C4-2B (cell line): ENCODE measurements around the gene MRPL55.

Experiments used
- H3K27ac ChIP-seq: fragments of 450-650 bp; 2 replicates; pipeline ENCODE4 v1.5.1; 2017
- CTCF ChIP-seq: fragments of 450-650 bp; conservative IDR thresholded peaks from 2 replicates; pipeline ENCODE4 v1.5.1; 2017; ENCODE audit warnings: mild to moderate bottlenecking
- ZFX ChIP-seq: fragments of 450-650 bp; IDR thresholded peaks from 2 replicates; pipeline ENCODE4 v1.6.1; 2017

The MRPL55 gene

DNA sequence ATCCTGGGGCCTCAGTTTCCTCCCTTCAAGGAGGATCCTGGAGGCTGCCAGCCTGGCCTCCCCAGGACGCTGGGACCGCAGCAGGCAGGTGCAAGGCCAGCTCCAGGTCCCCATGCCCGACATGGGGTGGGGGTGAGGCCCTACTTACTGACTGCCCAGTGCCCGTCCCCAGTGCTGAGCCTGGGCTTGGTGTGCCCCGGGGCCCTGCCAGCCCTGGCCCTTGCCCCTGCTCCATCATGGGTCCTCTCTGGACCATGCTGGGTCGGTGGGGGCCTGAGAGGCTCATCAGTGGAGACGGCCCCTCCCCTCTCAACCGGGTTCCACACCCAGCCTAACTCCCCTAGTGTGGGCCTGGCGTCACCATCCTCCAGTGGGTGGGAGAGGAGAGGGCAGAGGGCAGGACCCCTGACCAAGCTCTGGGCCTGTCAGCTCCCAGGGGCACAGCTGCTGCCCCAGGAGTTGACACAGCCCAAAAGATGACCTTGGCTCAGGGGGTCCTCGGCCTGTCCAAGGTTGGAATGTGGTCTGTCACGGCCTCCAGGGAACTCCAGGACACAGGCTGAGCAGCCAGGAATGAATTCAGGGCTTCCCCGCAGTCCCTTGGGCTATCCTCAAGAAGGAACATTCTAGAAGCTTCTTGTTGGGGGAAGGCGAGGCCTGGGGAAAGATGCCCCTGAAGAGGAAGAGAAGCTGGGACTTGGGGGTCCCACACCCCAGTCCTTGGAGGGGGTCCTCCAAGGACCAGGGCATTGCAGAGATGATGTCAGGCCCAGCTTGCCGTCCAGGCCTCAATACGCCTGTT lies 44.2 kb downstream of the MRPL55 start:
- TF ChIP-seq CTCF = no peak
- no peak for TF ChIP-seq ZFX
- H3K27ac ChIP-seq = no peak overlapping the region

- TF ChIP-seq CTCF (no peak), ZFX (no peak)
- H3K27ac ChIP-seq = no peak overlapping the region
Observed at GRCh38 chr1:228064296-228064695, 44.8 kb downstream of the MRPL55 start.

GRCh38 chr1:228063251-228064191 lies 45.6 kb downstream of the MRPL55 start:
- TF ChIP-seq ZFX = no peak
- no peak for TF ChIP-seq CTCF
- H3K27ac ChIP-seq = no peak overlapping the region

DNA sequence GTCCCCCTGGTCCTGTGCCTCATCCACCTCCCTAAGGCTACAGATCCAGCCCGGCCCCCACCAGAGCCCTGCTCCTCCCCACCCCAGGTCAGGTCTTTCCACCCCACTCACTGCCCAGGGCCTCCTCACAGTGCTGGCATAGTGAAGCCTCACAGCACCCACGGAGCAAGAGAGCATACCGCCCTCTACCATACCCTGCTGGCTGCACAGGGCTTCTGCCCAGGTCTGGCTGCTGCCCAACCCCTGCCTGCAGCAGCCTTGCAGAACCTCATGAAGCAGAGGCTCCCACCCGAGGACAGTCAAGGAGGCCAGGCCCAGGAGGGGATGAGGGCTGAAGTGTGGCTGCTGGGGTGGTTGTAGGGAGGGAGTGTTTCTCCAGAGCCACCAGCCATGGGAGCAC lies 46.3 kb downstream of the MRPL55 start:
- no peak overlapping the region for H3K27ac ChIP-seq
- no peak for TF ChIP-seq ZFX
- no peak for TF ChIP-seq CTCF

DNA sequence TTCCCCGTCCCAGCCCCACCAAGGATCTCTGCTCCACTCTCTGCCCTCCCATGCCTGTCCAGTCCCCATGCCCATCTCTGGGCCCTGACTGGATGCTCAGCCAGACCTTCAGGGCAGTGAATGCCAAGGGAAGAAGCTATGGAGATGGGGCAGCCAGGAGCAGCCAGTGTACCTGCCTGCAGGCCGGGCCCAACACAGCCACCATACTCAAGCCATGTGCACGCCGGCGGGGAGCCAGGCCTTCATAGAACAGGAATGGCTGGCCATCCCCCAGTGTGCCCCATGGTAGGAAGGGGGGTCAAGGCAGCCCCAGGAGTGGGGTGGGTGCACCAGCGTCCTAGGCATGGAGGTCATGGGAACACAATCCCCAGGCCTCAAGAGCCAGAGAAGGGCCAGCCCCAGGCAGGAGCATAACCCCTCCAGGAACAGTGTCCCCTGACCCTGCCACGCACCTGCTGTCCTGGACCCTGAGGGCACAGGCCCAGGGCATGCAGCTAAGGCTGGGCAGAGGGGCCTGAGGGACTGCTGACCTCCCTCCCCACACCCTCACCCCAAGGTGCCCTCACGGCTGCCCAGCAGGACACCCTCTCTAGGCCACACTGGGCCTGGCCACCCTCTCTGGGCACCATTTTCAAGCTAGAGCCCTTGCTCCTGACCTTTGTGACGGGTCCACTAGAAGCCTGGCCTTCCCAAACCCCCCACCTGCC lies 46.9 kb downstream of the MRPL55 start:
- H3K27ac ChIP-seq = no peak overlapping the region
- no peak for TF ChIP-seq CTCF
- TF ChIP-seq ZFX = no peak

- TF ChIP-seq CTCF = no peak
- no peak for TF ChIP-seq ZFX
- H3K27ac ChIP-seq = no peak overlapping the region
Observed at GRCh38 chr1:228061411-228062084, 47.6 kb downstream of the MRPL55 start.
